GM18951 (cell line): ENCODE measurements around the gene AZU1.

ENCODE experiments used
- POLR2A ChIP-seq: IDR thresholded peaks from 4 replicates; pipeline ENCODE4 v1.6.1; 2011; ENCODE audit warnings: mild to moderate bottlenecking; ENCODE audit not compliant: insufficient read length, insufficient read depth; ENCODE audit errors: extremely low read depth
- in situ Hi-C: fragments of 300-500 bp; cut with MboI; formaldehyde crosslinking; loops from one replicate; pipeline ENCODE4 v1.12.0; 2022; ENCODE audit warnings: low sequenced_read_pairs, mixed read lengths, inconsistent platforms; ENCODE audit not compliant: unreplicated experiment

The AZU1 gene

GRCh38 chr19:801861-802497 is 25.7 kb upstream of the AZU1 start:
- in situ Hi-C loops: no loop called here
- TF ChIP-seq POLR2A: peak; percentile 26

- in situ Hi-C loops: no loop called here
- TF ChIP-seq POLR2A: no peak
Observed at GRCh38 chr19:802498-803098, 25.0 kb upstream of the AZU1 start.

DNA sequence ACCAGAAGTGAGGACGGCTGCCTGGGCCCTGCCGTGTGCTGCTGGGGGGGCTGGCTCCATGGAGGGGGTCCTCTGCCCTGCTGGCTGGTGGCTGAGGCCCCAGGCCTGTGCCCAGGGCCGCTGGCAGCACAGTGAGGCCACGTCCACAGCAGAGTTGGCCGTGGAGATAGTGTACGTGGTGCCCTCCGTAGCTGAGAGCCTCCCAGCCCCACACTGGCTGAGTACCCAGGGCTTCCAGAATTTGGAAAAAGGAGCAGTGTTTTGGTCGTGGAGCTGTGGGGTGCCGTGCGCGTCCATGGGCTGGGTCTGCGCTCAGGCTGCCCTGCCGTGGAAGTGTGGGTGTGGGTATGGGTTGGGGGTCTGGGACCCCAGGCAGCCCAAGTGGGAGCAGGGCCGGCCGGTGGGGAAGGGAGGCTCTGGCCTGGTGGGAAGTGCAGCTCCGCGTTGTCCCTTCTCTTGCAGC is 24.5 kb upstream of the AZU1 start:
- TF ChIP-seq POLR2A: no peak
- in situ Hi-C loops: no loop called here

DNA sequence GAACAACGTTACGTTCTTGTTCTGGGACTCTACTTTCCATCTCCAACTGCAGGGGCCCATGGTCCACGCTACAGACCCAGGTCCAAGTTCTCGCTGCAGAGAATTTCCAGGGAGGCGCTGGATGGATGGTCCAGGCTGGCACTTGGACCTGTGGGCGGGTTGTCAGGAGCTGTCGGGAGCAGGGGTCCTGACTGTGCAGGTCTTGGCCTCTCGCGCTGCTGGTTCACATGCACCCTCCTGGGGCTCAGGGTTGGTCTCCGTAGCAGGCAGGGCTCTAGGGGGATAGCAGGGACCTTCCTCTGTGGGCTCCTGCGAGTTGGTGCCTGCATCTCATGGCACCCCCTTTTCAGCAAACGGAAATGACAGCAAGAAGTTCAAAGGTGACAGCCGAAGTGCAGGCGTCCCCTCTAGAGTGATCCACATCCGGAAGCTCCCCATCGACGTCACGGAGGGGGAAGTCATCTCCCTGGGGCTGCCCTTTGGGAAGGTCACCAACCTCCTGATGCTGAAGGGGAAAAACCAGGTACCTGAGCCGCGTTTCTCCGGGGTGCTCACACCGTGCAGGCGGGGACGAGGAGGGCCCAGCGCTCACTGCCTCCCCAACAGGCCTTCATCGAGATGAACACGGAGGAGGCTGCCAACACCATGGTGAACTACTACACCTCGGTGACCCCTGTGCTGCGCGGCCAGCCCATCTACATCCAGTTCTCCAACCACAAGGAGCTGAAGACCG is 23.8 kb upstream of the AZU1 start:
- TF ChIP-seq POLR2A: no peak
- in situ Hi-C loops: no loop called here

DNA sequence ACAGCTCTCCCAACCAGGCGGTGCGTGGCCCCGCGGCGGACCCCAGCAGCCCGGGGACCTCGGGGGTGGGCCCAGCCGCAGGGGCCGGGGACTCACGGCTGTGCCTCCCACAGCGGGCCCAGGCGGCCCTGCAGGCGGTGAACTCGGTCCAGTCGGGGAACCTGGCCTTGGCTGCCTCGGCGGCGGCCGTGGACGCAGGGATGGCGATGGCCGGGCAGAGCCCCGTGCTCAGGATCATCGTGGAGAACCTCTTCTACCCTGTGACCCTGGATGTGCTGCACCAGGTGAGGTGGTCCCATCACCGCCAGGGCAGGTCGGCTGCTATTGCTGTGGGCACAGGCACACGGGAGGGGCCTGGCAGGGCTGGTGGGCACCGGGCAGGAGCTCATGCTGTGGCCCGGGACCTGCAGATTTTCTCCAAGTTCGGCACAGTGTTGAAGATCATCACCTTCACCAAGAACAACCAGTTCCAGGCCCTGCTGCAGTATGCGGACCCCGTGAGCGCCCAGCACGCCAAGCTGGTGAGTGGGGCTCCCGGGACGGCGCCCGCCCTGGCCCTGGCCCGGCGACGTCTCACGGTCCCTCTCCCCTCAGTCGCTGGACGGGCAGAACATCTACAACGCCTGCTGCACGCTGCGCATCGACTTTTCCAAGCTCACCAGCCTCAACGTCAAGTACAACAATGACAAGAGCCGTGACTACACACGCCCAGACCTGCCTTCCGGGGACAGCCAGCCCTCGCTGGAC is 23.0 kb upstream of the AZU1 start:
- in situ Hi-C loops: no loop called here
- TF ChIP-seq POLR2A: no peak

- in situ Hi-C loops: no loop called here
- TF ChIP-seq POLR2A: no peak
Observed at GRCh38 chr19:805166-805551, 22.5 kb upstream of the AZU1 start.

DNA sequence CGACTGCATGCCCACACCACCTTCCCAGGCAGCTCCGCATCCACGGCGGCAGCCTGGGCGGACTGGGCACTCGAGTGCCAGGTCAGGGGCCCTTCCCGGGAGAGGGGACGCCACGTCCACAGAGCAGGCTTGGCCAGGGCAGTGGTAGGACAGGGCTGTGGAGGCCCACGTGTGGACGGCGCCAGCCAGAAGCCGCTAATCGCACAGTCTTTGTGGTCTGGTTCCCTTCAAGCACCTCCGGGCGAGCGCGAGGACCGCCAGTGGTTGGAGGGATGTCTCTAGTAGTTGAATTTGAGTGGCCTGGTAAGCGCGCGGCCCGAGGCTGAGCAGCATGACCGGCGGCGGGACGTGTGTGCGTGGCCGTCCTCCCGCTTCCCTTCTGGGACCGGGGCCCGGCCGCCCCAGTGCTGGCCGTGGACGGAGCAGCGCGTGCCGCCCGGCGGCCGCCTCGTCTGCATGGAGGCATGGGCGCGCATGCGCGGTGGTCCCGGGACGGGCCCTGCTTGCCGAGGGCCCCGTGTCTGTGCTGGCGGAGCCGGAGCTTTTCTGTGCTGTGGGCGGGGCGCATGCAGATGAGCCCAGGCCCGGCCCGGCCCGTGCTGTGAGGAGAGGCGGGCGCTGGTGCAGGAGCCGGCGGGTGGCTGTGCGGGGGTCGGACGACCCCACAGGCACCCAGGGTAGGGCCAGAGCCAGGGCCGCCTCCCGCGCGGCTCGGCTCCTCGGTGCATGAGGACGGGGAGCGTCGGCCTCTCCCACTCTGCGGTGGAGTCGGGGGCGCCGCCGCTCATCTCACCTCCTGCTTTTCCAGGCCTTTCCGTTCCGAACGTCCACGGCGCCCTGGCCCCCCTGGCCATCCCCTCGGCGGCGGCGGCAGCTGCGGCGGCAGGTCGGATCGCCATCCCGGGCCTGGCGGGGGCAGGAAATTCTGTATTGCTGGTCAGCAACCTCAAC is 21.8 kb upstream of the AZU1 start:
- in situ Hi-C loops: no loop called here
- no peak for TF ChIP-seq POLR2A

DNA sequence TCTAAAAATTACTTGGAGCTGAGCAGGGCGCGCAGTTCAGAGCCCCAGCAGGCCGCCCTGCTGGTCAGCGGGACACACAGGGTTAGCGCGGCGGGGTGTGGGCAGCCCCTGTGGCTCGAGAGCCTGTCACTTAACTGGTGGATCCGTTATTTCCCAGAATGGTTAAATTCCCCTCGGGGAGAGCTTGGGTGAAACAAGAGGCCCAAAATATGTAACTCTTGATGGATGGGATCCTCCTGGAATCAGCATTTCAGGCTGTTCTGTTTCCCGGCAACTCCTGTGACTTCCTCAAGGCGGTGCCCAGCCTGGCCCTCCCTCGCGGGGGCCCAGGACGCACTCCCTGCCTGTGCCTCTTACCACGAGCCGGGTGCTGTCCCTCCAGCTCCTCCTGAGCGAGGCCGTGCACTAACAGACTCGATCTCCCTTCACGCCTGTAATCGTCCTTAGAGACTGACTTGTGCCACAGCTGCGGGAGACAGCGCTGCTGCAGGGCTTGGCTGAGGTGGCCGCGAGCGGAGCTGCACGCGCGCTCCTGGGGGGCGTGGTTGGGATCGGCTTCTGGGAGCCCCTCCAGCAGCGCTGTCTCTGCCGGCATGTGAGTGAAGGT is 20.7 kb upstream of the AZU1 start:
- in situ Hi-C loops: no loop called here
- no peak for TF ChIP-seq POLR2A

GRCh38 chr19:807627-808422 is 19.8 kb upstream of the AZU1 start:
- no peak for TF ChIP-seq POLR2A
- in situ Hi-C loops: no loop called here

GRCh38 chr19:808423-808775 is 19.2 kb upstream of the AZU1 start:
- in situ Hi-C loops: no loop called here
- no peak for TF ChIP-seq POLR2A

DNA sequence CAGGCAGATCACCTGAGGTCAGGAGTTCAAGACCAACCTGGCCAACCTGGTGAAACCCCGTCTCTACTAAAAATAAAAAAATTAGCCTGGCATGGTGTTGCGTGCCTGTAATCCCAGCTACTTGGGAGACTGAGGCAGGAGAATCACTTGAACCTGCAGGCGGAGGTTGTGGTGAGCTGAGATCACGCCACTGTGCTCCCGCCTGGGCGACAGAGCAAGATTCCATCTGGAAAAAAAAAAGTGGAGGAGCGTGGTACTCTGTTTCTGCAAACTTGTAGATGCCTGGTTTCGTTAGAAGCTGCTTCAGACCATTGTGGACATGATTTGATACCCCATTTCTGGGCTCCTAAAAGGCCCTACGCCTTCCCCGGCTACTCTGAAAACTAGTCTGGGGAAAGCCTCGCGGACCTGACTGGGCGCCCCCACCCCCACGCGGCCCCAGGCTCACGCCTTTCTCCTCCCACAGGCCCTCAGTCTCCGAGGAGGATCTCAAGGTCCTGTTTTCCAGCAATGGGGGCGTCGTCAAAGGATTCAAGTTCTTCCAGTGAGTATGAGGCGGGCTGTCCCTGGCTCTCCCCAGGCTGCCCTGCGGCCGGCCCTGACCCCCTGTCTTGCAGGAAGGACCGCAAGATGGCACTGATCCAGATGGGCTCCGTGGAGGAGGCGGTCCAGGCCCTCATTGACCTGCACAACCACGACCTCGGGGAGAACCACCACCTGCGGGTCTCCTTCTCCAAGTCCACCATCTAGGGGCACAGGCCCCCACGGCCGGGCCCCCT is 17.4 kb upstream of the AZU1 start:
- in situ Hi-C loops: no loop called here

More for the DNA sequence above, 17.4 kb upstream of the AZU1 start:
- TF ChIP-seq POLR2A: no peak
